Thoracic aorta (tissue), 2 donors: ENCODE results near the gene SLC34A1. TPM values are rescaled to one million over a fixed set of nuclear protein-coding genes. Genes with fewer than 3 reads are reported as not detected.

Experiments
- ATAC-seq: fragments of 150-250 bp; one replicate; pipeline ENCODE4 v1.8.0; 2017; ENCODE audit warnings: low read depth; ENCODE audit not compliant: insufficient number of reproducible peaks, low FRiP score
- DNase-seq: peaks from one replicate; pipeline ENCODE4 v3.0.0-alpha.2; 2020; ENCODE audit warnings: low spot score
- H3K27ac ChIP-seq, 2 donors: fragments of 200-600 bp; sonication (generic); 1 replicate in 1 of 2; 2 replicates in 1 of 2; pipeline ENCODE4 v1.5.1; 2016; ENCODE audit warnings: mild to moderate bottlenecking in 2 of 2, moderate library complexity in 2 of 2
- H3K27me3 ChIP-seq: fragments of 200-600 bp; sonication (generic); replicated peaks from 2 replicates; pipeline ENCODE4 v1.6.0; 2016; ENCODE audit warnings: mild to moderate bottlenecking; ENCODE audit not compliant: insufficient read depth
- H3K36me3 ChIP-seq: fragments of 200-600 bp; sonication (generic); one replicate; pipeline ENCODE4 v1.5.1; 2016
- H3K4me1 ChIP-seq, 2 donors: fragments of 200-600 bp; sonication (generic); 1 replicate in 1 of 2; 2 replicates in 1 of 2; pipeline versions ENCODE4 v1.5.1 to v1.6.0; 2016; ENCODE audit warnings: low read depth in 2 of 2, mild to moderate bottlenecking in 1 of 2; ENCODE audit not compliant: control insufficient read depth in 1 of 2
- H3K4me3 ChIP-seq: fragments of 200-600 bp; sonication (generic); 2 replicates; pipeline ENCODE4 v1.5.1; 2016; ENCODE audit warnings: mild to moderate bottlenecking
- H3K9me3 ChIP-seq: fragments of 200-600 bp; sonication (generic); 2 replicates; pipeline ENCODE4 v1.5.1; 2016
- total RNA-seq, 2 donors: library from RNA; depleted of rRNA; stranded (reverse); fragments of >200 nt; gene quantifications; one replicate each; pipeline versions ENCODE4 v1.1.0 to v1.2.3, GENCODE V29; 2016
- TF ChIP-seq, protein P1 (sequence below): fragments of 200-600 bp; sonication (generic); IDR thresholded peaks from one replicate; pipeline ENCODE4 v1.5.1; 2019; ENCODE audit warnings: antibody characterized with exemption

The SLC34A1 gene
- total RNA-seq, 2 donors from 2014 or later, result not detected

DNA sequence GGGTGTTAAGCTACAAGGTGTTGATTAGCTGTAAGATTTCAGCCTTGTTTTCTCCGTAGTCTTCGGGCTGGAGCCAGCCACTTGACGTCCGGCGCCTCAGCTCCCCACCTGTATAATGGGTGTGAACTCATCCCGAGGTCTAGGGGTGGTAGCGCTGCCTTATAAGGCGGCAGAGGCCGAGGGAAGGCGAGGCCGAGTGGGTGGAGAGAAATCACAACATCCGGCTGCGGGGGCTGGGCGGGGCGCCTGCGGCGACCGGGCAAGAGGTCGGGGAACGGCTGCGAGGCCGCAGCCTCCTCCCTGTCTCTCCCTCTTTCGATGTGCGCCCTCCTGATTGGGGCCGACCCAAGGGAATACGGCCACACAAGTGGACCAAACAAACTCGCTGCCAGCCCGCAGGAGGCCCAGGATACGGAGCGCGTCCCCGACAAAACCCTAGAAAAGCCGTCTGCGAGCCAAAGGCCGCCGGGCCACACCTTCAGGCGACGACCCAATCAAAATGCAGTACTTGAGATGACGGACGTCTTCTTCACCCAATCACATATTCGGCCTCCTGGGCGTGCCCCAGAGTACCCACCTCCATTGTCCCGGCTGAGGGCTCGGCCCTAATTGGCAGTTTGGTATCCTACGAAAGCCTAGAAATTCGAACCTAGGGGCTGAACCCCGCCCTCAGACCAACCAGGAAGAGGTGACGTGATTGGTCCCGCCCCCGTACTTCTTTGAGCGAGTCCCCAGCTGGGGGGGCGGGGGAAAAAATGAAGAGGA, 41.7 kb downstream of the SLC34A1 start:
- Histone ChIP-seq H3K4me1 (peaks cover 15 to 31% of the 10 kb centered on the region in 2 donors), H3K36me3 (peaks cover 3% of the 10 kb centered on the region), H3K4me3 (peak overlapping the region; percentile 75), H3K27ac (peak overlapping the region; percentile 87 to 93), H3K9me3 (no peaks in the 10 kb centered on the region), H3K27me3 (no peaks in the 10 kb centered on the region)
- ATAC-seq (peak; percentile 96), DNase-seq (peak; percentile 100)
- TF ChIP-seq, protein P1, sequence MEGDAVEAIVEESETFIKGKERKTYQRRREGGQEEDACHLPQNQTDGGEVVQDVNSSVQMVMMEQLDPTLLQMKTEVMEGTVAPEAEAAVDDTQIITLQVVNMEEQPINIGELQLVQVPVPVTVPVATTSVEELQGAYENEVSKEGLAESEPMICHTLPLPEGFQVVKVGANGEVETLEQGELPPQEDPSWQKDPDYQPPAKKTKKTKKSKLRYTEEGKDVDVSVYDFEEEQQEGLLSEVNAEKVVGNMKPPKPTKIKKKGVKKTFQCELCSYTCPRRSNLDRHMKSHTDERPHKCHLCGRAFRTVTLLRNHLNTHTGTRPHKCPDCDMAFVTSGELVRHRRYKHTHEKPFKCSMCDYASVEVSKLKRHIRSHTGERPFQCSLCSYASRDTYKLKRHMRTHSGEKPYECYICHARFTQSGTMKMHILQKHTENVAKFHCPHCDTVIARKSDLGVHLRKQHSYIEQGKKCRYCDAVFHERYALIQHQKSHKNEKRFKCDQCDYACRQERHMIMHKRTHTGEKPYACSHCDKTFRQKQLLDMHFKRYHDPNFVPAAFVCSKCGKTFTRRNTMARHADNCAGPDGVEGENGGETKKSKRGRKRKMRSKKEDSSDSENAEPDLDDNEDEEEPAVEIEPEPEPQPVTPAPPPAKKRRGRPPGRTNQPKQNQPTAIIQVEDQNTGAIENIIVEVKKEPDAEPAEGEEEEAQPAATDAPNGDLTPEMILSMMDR, result no peak

DNA sequence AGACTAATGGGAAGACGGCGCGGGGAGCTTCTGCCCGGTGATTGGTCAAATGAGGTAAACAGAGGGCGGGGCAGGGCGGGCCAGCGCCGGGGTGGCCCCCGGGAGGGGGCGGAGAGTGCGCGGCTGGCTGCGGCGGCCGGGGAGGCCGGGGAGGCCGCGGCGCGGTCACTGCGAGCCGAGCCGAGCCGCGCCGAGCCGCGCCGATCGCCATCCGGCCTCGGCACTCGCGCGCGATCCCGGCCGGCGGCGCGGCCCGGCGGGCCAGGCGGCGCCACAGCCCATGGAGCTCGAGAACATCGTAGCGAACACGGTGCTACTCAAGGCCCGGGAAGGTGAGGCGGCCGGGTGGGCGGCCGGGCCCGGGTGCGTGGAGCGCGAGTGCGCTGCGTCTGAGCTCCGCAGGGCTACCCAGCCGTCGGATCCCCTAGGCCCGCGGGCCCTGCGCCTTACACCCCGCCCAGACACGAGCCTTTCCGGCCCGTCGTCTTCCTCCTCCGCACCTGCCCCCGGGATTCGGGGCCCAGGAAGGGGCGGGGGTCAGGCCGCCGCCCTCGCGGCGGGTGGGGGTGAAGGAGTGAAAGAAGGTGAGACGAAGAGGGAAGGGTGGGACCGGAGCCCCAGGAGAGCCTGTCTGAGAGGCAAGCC, 42.5 kb downstream of the SLC34A1 start, which contains the start of gene GRK6:
Gene GRK6 (plus strand): TSS at position 111 of the 645 bp plus-strand sequence. CDS start 170 bp downstream, at position 281.
- DNase-seq (no peak), ATAC-seq (peak; percentile 12)
- peaks cover 15 to 35% of the 10 kb centered on the region in 2 donors for H3K4me1 ChIP-seq
- H3K9me3 ChIP-seq, result no peaks in the 10 kb centered on the region
- no peaks in the 10 kb centered on the region for H3K27me3 ChIP-seq
- peak within 1 kb of the TSS; percentile 95 for H3K4me3 ChIP-seq
- H3K27ac ChIP-seq, result peak within 1 kb of the TSS; percentile 87 to 93
- TF ChIP-seq, protein P1, result no peak
- peaks cover 3% of the 10 kb centered on the region for H3K36me3 ChIP-seq

DNA sequence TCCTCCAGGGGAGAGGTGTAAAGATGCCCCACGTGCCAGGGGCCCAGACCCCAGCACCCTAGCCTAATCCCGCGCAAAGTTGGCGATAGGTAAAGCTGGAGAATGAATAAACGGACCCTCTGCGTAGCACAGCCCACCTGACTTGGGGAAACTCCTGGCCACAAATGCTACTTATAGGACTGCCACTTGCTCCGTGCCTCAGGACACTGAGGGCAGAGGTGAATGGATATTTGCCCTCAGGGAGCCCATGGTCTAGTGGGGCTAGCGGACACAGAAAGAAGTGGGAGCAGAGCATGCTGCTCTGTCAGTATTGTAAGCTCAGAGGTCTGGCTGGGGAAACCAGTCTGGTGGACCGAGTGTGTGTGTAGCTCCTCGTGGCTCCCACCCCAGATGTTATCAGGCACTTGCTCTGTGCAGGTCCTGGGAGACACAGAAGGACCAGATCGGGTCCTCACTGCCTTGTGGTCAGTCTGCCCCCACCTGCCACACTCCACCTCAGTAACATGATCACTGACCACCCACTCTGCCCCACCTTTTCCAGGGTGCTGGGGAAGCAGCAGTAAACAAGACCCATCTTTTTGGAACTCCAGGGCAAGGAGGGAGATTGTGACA, 43.1 kb downstream of the SLC34A1 start:
- peaks cover 15 to 42% of the 10 kb centered on the region in 2 donors for H3K4me1 ChIP-seq
- no peaks in the 10 kb centered on the region for H3K9me3 ChIP-seq
- H3K36me3 ChIP-seq, result peaks cover 3% of the 10 kb centered on the region
- no peaks in the 10 kb centered on the region for H3K27me3 ChIP-seq
- TF ChIP-seq, protein P1, result no peak
- peak overlapping the region; percentile 95 for H3K4me3 ChIP-seq
- ATAC-seq, result no peak
- no peak for DNase-seq
- H3K27ac ChIP-seq, result peak overlapping the region; percentile 62 to 69

DNA sequence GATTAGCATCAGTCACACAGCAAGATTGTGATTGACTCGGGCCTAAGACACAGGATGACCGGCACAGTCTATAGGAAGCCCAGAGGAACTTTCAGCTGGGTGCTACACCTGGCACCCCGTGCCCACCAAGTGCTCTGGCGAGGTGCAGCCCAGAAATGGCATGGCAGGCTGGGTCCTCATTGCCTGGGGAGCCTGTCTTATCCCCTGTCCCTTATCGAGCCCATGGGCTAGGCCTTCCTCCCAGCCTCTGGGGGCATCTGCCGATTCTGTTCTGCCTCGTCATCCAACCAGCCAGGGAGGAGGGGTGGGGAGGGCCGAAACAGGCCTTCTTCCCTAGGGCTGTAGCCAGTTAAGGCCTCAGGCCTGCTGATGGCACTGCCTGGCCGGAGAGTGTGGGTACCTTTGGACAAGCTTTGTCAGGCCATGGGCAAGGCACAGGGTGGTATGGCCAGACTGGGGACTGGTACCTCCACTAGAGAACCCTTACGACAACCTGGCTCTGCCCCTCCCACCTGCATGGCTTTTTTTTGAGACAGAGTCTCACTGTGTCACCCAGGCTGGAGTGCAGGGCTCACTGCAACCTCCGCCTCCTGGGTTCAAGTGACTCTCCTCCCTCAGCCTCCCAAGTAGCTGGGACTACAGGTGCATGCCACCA, 43.8 kb downstream of the SLC34A1 start:
- Histone ChIP-seq H3K4me1 (peaks cover 15 to 47% of the 10 kb centered on the region in 2 donors), H3K27ac (no peak overlapping the region), H3K36me3 (peaks cover 10% of the 10 kb centered on the region), H3K9me3 (no peaks in the 10 kb centered on the region), H3K27me3 (no peaks in the 10 kb centered on the region), H3K4me3 (peak overlapping the region; percentile 95)
- ATAC-seq, result no peak
- no peak for DNase-seq
- TF ChIP-seq, protein P1, result no peak
